Measurements from ENCODE around the gene SDF2. TPM values are rescaled to one million over a fixed set of nuclear protein-coding genes. Genes with fewer than 3 reads are reported as not detected.

The SDF2 gene, protein sequence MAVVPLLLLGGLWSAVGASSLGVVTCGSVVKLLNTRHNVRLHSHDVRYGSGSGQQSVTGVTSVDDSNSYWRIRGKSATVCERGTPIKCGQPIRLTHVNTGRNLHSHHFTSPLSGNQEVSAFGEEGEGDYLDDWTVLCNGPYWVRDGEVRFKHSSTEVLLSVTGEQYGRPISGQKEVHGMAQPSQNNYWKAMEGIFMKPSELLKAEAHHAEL
- total RNA-seq: 42.4 and 79.6 TPM in 2 replicates

DNA sequence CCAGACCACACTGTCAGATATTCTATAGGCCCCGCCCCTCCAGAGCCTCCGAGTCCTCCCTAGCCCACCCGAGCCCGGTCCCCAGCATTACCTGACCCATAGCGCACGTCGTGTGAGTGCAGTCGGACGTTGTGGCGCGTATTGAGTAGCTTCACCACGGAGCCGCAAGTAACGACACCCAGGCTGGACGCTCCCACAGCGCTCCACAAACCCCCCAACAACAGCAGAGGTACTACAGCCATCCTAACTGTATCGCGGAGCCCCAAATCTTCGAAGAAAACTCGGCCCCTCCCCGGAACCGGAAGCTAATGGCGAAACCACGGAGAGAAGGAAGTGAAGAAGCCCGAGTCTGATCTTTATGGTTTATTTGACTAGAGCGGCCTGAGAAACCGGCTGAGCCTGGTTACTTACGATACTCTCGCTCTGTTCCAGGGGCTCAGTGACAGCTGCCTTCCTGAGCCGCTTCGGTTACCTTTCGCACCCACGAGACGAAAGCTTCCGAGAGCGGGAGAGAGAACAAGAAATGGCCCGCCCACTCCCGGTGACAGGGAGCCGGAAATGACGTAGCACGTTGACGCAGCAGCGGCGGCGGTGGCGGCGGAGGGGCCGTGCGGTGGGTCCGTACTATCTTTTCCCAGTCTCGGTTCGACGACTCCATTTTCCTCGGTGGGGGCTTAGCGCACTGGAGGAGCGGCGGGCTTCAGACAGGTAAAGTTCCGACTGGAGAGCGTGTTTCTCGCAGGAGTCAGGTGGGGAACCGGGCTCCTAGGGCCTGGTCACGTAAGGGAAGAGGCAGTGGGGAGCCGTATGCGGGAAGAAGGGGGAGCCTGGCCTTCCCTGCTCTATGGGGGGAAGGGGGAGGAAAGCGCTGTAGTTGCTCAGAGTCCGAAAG, at the start of gene SDF2, which contains the start of gene SUPT6H:
SDF2 (minus strand) TSS at position 272 of the 892 bp plus-strand sequence; CDS start at position 242, 30 bp downstream.
SUPT6H (plus strand) TSS at position 571 of the 892 bp plus-strand sequence. CDS start 11,197 bp downstream, outside the sequence.

DNA sequence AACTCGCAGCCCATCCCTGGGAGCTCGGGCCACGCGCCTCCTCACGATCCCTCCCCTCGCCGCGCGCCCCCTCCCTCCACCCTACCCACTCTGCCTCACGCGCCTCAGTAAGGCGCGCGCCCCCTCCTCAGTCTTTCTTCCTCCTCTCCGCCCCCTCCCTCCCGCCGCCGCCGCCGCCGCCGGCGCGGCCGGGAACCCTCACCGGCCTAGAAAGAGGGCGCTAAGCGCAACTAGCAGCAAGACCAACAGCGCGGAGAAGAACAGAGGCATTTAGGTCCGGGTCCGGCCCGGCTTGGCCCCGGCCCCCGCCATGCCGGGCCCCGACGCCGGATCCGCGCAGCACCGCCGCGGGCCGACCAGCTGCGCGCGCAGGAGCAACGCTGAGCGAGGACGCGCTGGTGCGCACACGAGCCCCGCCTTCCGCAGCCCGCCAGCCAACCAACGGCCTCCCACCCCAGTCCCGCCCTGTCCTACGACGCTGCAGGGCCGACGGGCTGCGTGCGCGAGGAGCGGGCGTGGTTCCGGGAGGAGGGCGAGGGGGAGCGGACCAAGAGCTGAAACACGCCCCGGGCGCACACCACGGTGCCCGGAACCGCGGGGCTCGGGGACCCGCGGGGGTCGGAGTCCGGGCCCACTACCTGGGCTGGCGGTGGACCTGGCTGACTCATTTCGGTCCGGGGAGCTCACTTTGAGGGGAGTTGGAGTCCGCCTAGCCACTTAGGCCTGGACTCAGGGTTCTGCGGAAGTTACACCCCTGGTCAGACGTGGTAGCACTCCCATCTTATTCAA, 16.7 kb downstream of the SDF2 start, which contains the start of gene BLTP2:
BLTP2 (minus strand) TSS at position 372 of the 789 bp plus-strand sequence; CDS start at position 270, 102 bp downstream.

DNA sequence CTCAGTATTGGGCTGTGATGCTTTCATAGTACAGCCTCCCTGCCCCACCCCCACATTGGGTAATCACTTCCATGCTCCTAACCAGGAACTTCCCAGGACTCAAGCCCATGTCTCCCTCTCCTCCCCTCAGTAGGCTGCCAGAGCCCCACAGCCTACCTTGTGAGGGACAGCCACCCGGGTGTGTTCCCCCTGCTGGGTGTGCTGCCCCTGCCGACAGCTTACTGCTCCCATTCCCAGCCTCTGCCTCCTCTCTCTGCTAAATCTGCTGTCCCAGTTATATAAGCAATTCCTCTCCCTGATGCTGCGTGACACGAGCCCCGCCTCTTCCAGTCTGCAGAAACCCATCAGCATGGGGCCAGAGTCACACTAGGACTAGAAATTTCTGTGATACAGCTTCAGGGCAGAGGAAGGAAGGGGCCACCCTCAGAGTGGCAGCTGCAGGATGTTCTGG, 47.8 kb downstream of the SDF2 start, which contains the start of gene RSKR:
RSKR (minus strand) TSS at position 255 of the 451 bp plus-strand sequence; CDS start at position 231, 24 bp downstream.

DNA sequence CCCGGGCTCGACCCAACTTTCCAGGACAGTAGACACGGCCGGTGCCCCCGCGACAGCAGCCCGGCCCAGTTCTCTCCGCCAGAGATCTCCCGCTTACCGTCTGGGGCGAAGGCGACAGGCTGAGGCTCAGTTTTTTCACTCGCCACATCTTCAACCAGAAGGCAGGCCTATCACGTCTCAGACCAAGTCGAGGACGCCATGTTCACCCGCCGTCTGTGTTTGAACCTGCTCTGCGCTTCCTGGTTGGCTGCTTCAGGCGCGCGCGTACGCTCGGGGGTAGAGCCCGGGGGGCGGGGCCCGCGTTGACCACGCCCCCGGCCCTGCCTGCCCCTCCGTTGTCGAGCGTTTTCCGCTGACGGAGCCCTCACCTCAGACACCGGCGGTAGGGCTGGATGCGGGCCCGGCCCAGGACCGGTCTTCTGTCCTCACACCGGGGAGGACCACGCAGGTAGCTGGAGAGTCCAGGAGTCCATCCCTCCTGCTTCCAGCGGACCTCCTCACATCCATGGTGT, 62.9 kb downstream of the SDF2 start, which contains the start of gene SPAG5:
SPAG5 (minus strand) TSS at position 227 of the 512 bp plus-strand sequence; CDS start at position 148, 79 bp downstream.

Other genes starting within 250 kb of the SDF2 start
- gene SLC13A2, start 188.3 kb downstream of the SDF2 start, total RNA-seq: not detected in 2 replicates
- not detected in 2 replicates for gene FOXN1, start 155.6 kb downstream of the SDF2 start, total RNA-seq
- 26.7 and 31.0 TPM in 2 replicates for gene UNC119, start 109.3 kb downstream of the SDF2 start, total RNA-seq
- gene PIGS, start 90.4 kb downstream of the SDF2 start, total RNA-seq: 107 and 165 TPM in 2 replicates
- 139 and 187 TPM in 2 replicates for gene ALDOC, start 85.0 kb downstream of the SDF2 start, total RNA-seq
- 5.6 and 25.5 TPM in 2 replicates for gene SPAG5, start 62.9 kb downstream of the SDF2 start, total RNA-seq
- gene RSKR, start 47.7 kb downstream of the SDF2 start, total RNA-seq: 7.7 and 13.2 TPM in 2 replicates
- gene BLTP2, start 16.7 kb downstream of the SDF2 start, total RNA-seq: 156 and 198 TPM in 2 replicates
- 50.8 and 79.7 TPM in 2 replicates for gene SUPT6H, start 299 bp upstream of the SDF2 start, total RNA-seq
- 1.2 and 1.4 TPM in 2 replicates for gene PROCA1, start 50.0 kb upstream of the SDF2 start, total RNA-seq
- 133 and 148 TPM in 2 replicates for gene RAB34, start 56.0 kb upstream of the SDF2 start, total RNA-seq
- gene RPL23A, start 58.1 kb upstream of the SDF2 start, total RNA-seq: 588 and 599 TPM in 2 replicates
- gene TLCD1, start 64.3 kb upstream of the SDF2 start, total RNA-seq: 5.3 and 5.9 TPM in 2 replicates
- gene NEK8, start 66.9 kb upstream of the SDF2 start, total RNA-seq: 1.5 and 2.7 TPM in 2 replicates
- gene TRAF4, start 82.1 kb upstream of the SDF2 start, total RNA-seq: 33.3 and 33.5 TPM in 2 replicates
- 4.2 and 10.1 TPM in 2 replicates for gene FAM222B, start 180.9 kb upstream of the SDF2 start, total RNA-seq
- 24.9 and 28.5 TPM in 2 replicates for gene ERAL1, start 193.1 kb upstream of the SDF2 start, total RNA-seq
- gene FLOT2, start 235.8 kb upstream of the SDF2 start, total RNA-seq: 30.0 and 42.8 TPM in 2 replicates
- 5.5 and 6.5 TPM in 2 replicates for gene DHRS13, start 241.2 kb upstream of the SDF2 start, total RNA-seq

Data from smooth muscle cell of the umbilical artery (primary cell).